Stomach (tissue), 9 donors: ENCODE measurements around the gene VCP. TPM values are rescaled to one million over a fixed set of nuclear protein-coding genes. Genes with fewer than 3 reads are reported as not detected.

Experiments used
- DNase-seq, 2 donors: peaks; one replicate each; pipeline versions ENCODE4 v3.0.0 to v3.0.0-alpha.2; 2013 to 2019
- H3K27ac ChIP-seq, 5 donors: fragments of 200-600 bp in 4 of 5; sonication (generic) in 4 of 5; one replicate each; pipeline ENCODE4 v1.5.1; 2013 to 2019; ENCODE audit warnings: mild to moderate bottlenecking in 1 of 5, moderate library complexity in 1 of 5
- H3K27me3 ChIP-seq, 3 donors: fragments of 200-600 bp; sonication (generic); one replicate each; pipeline ENCODE4 v1.5.1; 2017 to 2019; ENCODE audit warnings: mixed run types in 1 of 3
- H3K36me3 ChIP-seq, 4 donors: fragments of 200-600 bp; sonication (generic); 1 replicate in 3 of 4; 2 replicates in 1 of 4; pipeline ENCODE4 v1.5.1; 2016 to 2019
- H3K4me1 ChIP-seq, 4 donors: fragments of 200-600 bp; sonication (generic); one replicate each; pipeline ENCODE4 v1.5.1; 2016 to 2019
- H3K4me3 ChIP-seq, 4 donors: fragments of 200-600 bp; sonication (generic) in 3 of 4; one replicate each; pipeline ENCODE4 v1.5.1; 2016 to 2019; ENCODE audit warnings: mild to moderate bottlenecking in 1 of 4
- H3K9me3 ChIP-seq, 4 donors: fragments of 200-600 bp; sonication (generic); one replicate each; pipeline ENCODE4 v1.5.1; 2016 to 2019
- CTCF ChIP-seq, 7 experiments: fragments of 450-650 bp in 4 of 7; fragments of 200-600 bp in 3 of 7; sonication (generic) in 3 of 7; IDR thresholded peaks; one replicate each; pipeline ENCODE4 v1.5.1; 2016 to 2019; ENCODE audit warnings: antibody characterized with exemption in 7 of 7, control low read depth in 2 of 7, mild to moderate bottlenecking in 1 of 7
- EP300 ChIP-seq: sonication (generic); formaldehyde crosslinking; IDR thresholded peaks from one replicate; pipeline ENCODE4 v1.6.1; 2017; ENCODE audit warnings: antibody characterized with exemption
- POLR2A ChIP-seq, 4 donors: fragments of 450-650 bp; IDR thresholded peaks; one replicate each; pipeline ENCODE4 v1.6.1; 2016; ENCODE audit warnings: antibody characterized with exemption in 4 of 4, control low read depth in 2 of 4, mild to moderate bottlenecking in 1 of 4, moderate library complexity in 1 of 4
- POLR2AphosphoS5 ChIP-seq, 3 donors: sonication (generic); formaldehyde crosslinking; IDR thresholded peaks; one replicate each; pipeline ENCODE4 v1.6.1; 2016; ENCODE audit warnings: antibody characterized with exemption in 3 of 3
- WGBS, 5 donors: extraction: QIAGEN DNeasy Blood & Tissue Kit in 3 of 5; methylation state at CpG; one replicate each; pipeline versions ENCODE4 v1.1.5 to v1.1.7; 2013 to 2018; 5-methylcytosine and 5-hydroxymethylcytosine counted together
- intact Hi-C: fragments of 100-400 bp; cut with DNase I; formaldehyde crosslinking; loops from one replicate; pipeline ENCODE4 v1.15.1; 2023; ENCODE audit warnings: low total_unique reads
- polyA plus RNA-seq, 3 donors: library from polyadenylated mRNA; stranded (reverse); fragments of 200-250 nt; gene quantifications; one replicate each; pipeline ENCODE4 v1.2.3, GENCODE V29; 2013
- total RNA-seq, 5 donors: library from RNA; depleted of rRNA; stranded (reverse); fragments of >200 nt; gene quantifications; one replicate each; pipeline versions ENCODE4 v1.1.0 to v1.2.3, GENCODE V29; 2014 to 2016
- donor health status: healthy with polysubstance abuse.
- donor health status: Bipolar disorder and iron deficiency.
- donor health status: healthy.

Gene VCP
- total and polyA plus RNA-seq, 8 donors: 53.2 to 238 (median 113) TPM

DNA sequence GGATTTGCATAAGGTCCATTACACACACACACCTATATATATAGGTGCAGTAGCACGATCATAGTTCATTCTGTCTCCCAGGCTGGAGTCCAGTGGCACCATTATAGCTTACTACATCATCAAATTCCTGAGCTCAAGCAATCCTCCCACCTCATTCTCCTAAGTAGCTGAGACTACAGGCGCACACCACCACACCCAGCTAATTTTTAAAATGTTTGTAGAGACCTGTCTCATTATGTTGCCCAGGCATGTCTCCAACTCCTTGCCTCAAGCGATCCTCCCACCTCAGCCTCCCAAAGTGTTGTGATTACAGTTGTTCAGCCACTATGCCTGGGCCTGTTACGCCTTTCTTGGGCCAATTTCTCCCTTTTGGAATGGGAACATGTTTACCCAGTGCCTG lies 43.2 kb downstream of the VCP start:
- H3K4me3 ChIP-seq: no peak overlapping the region
- DNase-seq: no peak
- H3K9me3 ChIP-seq: no peaks in the 10 kb centered on the region
- H3K36me3 ChIP-seq: peaks cover 0 to 18% (median 5%) of the 10 kb centered on the region in 4 donors
- no peaks in the 10 kb centered on the region for H3K27me3 ChIP-seq
- peaks cover 0 to 3% (median 0%) of the 10 kb centered on the region in 4 donors for H3K4me1 ChIP-seq
- WGBS, 5 donors: 70 to 92% (median 84%) methylated on average over 4 of the region's 4 CpGs
- TF ChIP-seq EP300 (no peak), CTCF (IDR thresholded peaks at IDR 0.05) (no peak), POLR2A (IDR thresholded peaks at IDR 0.05) (no peak), POLR2AphosphoS5 (IDR thresholded peaks at IDR 0.05) (no peak)
- no peak overlapping the region for H3K27ac ChIP-seq
- intact Hi-C loops: no loop called here

DNA sequence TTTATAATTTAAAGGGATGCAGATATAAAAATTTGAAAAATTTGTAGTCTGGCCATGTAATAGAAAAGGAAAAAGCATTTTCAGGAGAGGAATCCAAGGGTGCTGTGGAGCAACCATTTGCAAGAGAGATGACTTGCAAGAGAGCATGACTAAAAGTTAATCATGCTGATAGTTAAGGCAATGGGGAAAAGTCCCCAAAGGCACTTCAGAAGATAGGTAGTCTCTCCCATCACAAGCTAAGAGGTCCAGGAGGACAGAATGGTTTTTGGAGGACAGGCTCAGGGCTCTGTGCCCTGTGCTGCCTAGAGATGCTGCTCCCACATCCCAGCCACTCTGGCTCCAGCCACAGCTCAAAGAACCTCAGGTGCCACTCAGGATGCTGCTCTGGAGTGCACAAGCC lies 44.1 kb downstream of the VCP start:
- intact Hi-C loops: no loop called here
- no peak overlapping the region for H3K4me3 ChIP-seq
- H3K36me3 ChIP-seq: peaks cover 0 to 20% (median 11%) of the 10 kb centered on the region in 4 donors
- TF ChIP-seq EP300 (no peak), POLR2A (IDR thresholded peaks at IDR 0.05) (no peak), POLR2AphosphoS5 (IDR thresholded peaks at IDR 0.05) (no peak), CTCF (IDR thresholded peaks at IDR 0.05) (no peak)
- no peak for DNase-seq
- no peaks in the 10 kb centered on the region for H3K9me3 ChIP-seq
- no peak overlapping the region for H3K27ac ChIP-seq
- H3K27me3 ChIP-seq: no peaks in the 10 kb centered on the region
- H3K4me1 ChIP-seq: peaks cover 0 to 3% (median 0%) of the 10 kb centered on the region in 4 donors

GRCh38 chr9:35027860-35028259 lies 44.6 kb downstream of the VCP start:
- H3K4me1 ChIP-seq: peaks cover 0 to 3% (median 0%) of the 10 kb centered on the region in 4 donors
- peaks cover 0 to 15% (median 11%) of the 10 kb centered on the region in 4 donors for H3K36me3 ChIP-seq
- H3K9me3 ChIP-seq: no peaks in the 10 kb centered on the region
- no peak for TF ChIP-seq POLR2A (IDR thresholded peaks at IDR 0.05)
- TF ChIP-seq POLR2AphosphoS5 (IDR thresholded peaks at IDR 0.05): no peak
- TF ChIP-seq CTCF (IDR thresholded peaks at IDR 0.05): no peak
- no peak for TF ChIP-seq EP300
- 12 to 31% (median 27%) methylated on average over 1 of the region's 1 CpG for WGBS, 5 donors
- no peaks in the 10 kb centered on the region for H3K27me3 ChIP-seq
- intact Hi-C loops: no loop called here
- no peak overlapping the region for H3K4me3 ChIP-seq
- H3K27ac ChIP-seq: no peak overlapping the region
- DNase-seq: no peak

- 46 to 69% (median 54%) methylated on average over 1 of the region's 1 CpG for WGBS, 5 donors
- H3K27ac ChIP-seq: no peak overlapping the region
These were observed 45.1 kb downstream of the VCP start for GRCh38 chr9:35027374-35027773.

More at GRCh38 chr9:35027374-35027773, 45.1 kb downstream of the VCP start:
- TF ChIP-seq CTCF (IDR thresholded peaks at IDR 0.05): no peak
- intact Hi-C loops: no loop called here
- H3K4me3 ChIP-seq: no peak overlapping the region
- no peaks in the 10 kb centered on the region for H3K27me3 ChIP-seq
- H3K9me3 ChIP-seq: no peaks in the 10 kb centered on the region
- no peak for DNase-seq
- H3K36me3 ChIP-seq: peaks cover 0 to 14% (median 12%) of the 10 kb centered on the region in 4 donors
- H3K4me1 ChIP-seq: peaks cover 0 to 3% (median 0%) of the 10 kb centered on the region in 4 donors
